Measurements from ENCODE around the gene PCDHGB4. TPM values are rescaled to one million over a fixed set of nuclear protein-coding genes. Genes with fewer than 3 reads are reported as not detected.
"Not testable (repeated sequence)": the region's sequence is repeated elsewhere in the genome, so short reads cannot be mapped to it uniquely, and the experiment has no call there.

The PCDHGB4 gene
- total RNA-seq, 2 donors from 2014 or later, result 10.7 to 13.9 TPM

GRCh38 chr5:141427783-141428426 is 40.4 kb downstream of the PCDHGB4 start:
- Mint-ChIP-seq H3K4me1 (no peaks in the 10 kb centered on the region), H3K9me3 (peaks cover 66% of the 10 kb centered on the region), H3K27me3 (ENCODE audit: insufficient read depth) (no peaks in the 10 kb centered on the region), H3K27ac (no peak overlapping the region), H3K4me3 (no peak overlapping the region), H3K36me3 (ENCODE audit: low read depth) (peaks cover 70% of the 10 kb centered on the region)
- Histone ChIP-seq H3K9ac (ENCODE audit: extremely low read depth, low read length, poor library complexity, severe bottlenecking) (no peak overlapping the region), H3K4me1 (ENCODE audit: control insufficient read depth, insufficient read depth, low read length) (no peaks in the 10 kb centered on the region), H3K27ac (ENCODE audit: low read depth, low read length) (no peak overlapping the region), H3K9me3 (ENCODE audit: control insufficient read depth, low read length) (peaks cover 75% of the 10 kb centered on the region), H3K36me3 (ENCODE audit: control insufficient read depth, insufficient read depth, low read length) (no peaks in the 10 kb centered on the region), H3K4me3 (ENCODE audit: low read length) (no peak overlapping the region), H3K27me3 (ENCODE audit: control insufficient read depth, insufficient read depth, low read length, poor library complexity, severe bottlenecking) (no peaks in the 10 kb centered on the region)
- WGBS, 2 experiments (ENCODE audit: insufficient coverage in 1 of 2, insufficient read length in 1 of 2), result 95 to 96% methylated on average over 44 to 53 of the region's 53 CpGs
- no peak for DNase-seq
- TF ChIP-seq, protein P1, sequence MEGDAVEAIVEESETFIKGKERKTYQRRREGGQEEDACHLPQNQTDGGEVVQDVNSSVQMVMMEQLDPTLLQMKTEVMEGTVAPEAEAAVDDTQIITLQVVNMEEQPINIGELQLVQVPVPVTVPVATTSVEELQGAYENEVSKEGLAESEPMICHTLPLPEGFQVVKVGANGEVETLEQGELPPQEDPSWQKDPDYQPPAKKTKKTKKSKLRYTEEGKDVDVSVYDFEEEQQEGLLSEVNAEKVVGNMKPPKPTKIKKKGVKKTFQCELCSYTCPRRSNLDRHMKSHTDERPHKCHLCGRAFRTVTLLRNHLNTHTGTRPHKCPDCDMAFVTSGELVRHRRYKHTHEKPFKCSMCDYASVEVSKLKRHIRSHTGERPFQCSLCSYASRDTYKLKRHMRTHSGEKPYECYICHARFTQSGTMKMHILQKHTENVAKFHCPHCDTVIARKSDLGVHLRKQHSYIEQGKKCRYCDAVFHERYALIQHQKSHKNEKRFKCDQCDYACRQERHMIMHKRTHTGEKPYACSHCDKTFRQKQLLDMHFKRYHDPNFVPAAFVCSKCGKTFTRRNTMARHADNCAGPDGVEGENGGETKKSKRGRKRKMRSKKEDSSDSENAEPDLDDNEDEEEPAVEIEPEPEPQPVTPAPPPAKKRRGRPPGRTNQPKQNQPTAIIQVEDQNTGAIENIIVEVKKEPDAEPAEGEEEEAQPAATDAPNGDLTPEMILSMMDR (conservative IDR thresholded peaks at IDR 0.05), result no peak

GRCh38 chr5:141430332-141431113 is 43.0 kb downstream of the PCDHGB4 start, which contains the start of gene PCDHGA12:
TSS of gene PCDHGA12 (plus strand) at chr5:141430507. CDS start at chr5:141430760, 253 bp downstream.
- DNase-seq, result no peak
- TF ChIP-seq, protein P1 (conservative IDR thresholded peaks at IDR 0.05), result no peak
- Mint-ChIP-seq H3K9me3 (peaks cover 72% of the 10 kb centered on the region), H3K4me3 (no peak within 1 kb of the TSS), H3K27me3 (ENCODE audit: insufficient read depth) (no peaks in the 10 kb centered on the region), H3K4me1 (no peaks in the 10 kb centered on the region), H3K27ac (no peak within 1 kb of the TSS), H3K36me3 (ENCODE audit: low read depth) (peaks cover 66% of the 10 kb centered on the region)
- 94 to 97% methylated on average over 25 to 33 of the region's 33 CpGs for WGBS, 2 experiments (ENCODE audit: insufficient coverage in 1 of 2, insufficient read length in 1 of 2)
- Histone ChIP-seq H3K4me1 (ENCODE audit: control insufficient read depth, insufficient read depth, low read length) (no peaks in the 10 kb centered on the region), H3K36me3 (ENCODE audit: control insufficient read depth, insufficient read depth, low read length) (no peaks in the 10 kb centered on the region), H3K4me3 (ENCODE audit: low read length) (no peak within 1 kb of the TSS), H3K27me3 (ENCODE audit: control insufficient read depth, insufficient read depth, low read length, poor library complexity, severe bottlenecking) (no peaks in the 10 kb centered on the region), H3K27ac (ENCODE audit: low read depth, low read length) (no peak within 1 kb of the TSS), H3K9me3 (ENCODE audit: control insufficient read depth, low read length) (peaks cover 77% of the 10 kb centered on the region), H3K9ac (ENCODE audit: extremely low read depth, low read length, poor library complexity, severe bottlenecking) (no peak within 1 kb of the TSS)

DNA sequence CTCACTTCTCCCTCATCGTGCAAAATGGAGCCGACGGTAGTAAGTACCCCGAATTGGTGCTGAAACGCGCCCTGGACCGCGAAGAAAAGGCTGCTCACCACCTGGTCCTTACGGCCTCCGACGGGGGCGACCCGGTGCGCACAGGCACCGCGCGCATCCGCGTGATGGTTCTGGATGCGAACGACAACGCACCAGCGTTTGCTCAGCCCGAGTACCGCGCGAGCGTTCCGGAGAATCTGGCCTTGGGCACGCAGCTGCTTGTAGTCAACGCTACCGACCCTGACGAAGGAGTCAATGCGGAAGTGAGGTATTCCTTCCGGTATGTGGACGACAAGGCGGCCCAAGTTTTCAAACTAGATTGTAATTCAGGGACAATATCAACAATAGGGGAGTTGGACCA is 43.8 kb downstream of the PCDHGB4 start:
- TF ChIP-seq, protein P1 (conservative IDR thresholded peaks at IDR 0.05), result no peak
- Histone ChIP-seq H3K4me3 (ENCODE audit: low read length) (no peak overlapping the region), H3K9me3 (ENCODE audit: control insufficient read depth, low read length) (peaks cover 71% of the 10 kb centered on the region), H3K27ac (ENCODE audit: low read depth, low read length) (no peak overlapping the region), H3K9ac (ENCODE audit: extremely low read depth, low read length, poor library complexity, severe bottlenecking) (no peak overlapping the region), H3K36me3 (ENCODE audit: control insufficient read depth, insufficient read depth, low read length) (no peaks in the 10 kb centered on the region), H3K27me3 (ENCODE audit: control insufficient read depth, insufficient read depth, low read length, poor library complexity, severe bottlenecking) (no peaks in the 10 kb centered on the region), H3K4me1 (ENCODE audit: control insufficient read depth, insufficient read depth, low read length) (no peaks in the 10 kb centered on the region)
- Mint-ChIP-seq H3K36me3 (ENCODE audit: low read depth) (peaks cover 59% of the 10 kb centered on the region), H3K9me3 (peaks cover 73% of the 10 kb centered on the region), H3K27ac (no peak overlapping the region), H3K4me1 (no peaks in the 10 kb centered on the region), H3K27me3 (ENCODE audit: insufficient read depth) (no peaks in the 10 kb centered on the region), H3K4me3 (no peak overlapping the region)
- no peak for DNase-seq
- WGBS, 2 experiments (ENCODE audit: insufficient coverage in 1 of 2, insufficient read length in 1 of 2), result 95 to 96% methylated on average over 37 of the region's 37 CpGs

GRCh38 chr5:141432308-141432707 is 44.8 kb downstream of the PCDHGB4 start:
- peaks cover 62% of the 10 kb centered on the region for H3K9me3 ChIP-seq (ENCODE audit: control insufficient read depth, low read length)
- WGBS, 2 experiments (ENCODE audit: insufficient coverage in 1 of 2, insufficient read length in 1 of 2), result 95 to 100% methylated on average over 12 to 31 of the region's 38 CpGs
- DNase-seq; H3K27ac Mint-ChIP-seq; H3K27me3 ChIP-seq (ENCODE audit: control insufficient read depth, insufficient read depth, low read length, poor library complexity, severe bottlenecking); H3K4me1 Mint-ChIP-seq; H3K36me3 ChIP-seq (ENCODE audit: control insufficient read depth, insufficient read depth, low read length); H3K4me3 Mint-ChIP-seq; H3K4me1 ChIP-seq (ENCODE audit: control insufficient read depth, insufficient read depth, low read length); H3K27ac ChIP-seq (ENCODE audit: low read depth, low read length); H3K9ac ChIP-seq (ENCODE audit: extremely low read depth, low read length, poor library complexity, severe bottlenecking); H3K4me3 ChIP-seq (ENCODE audit: low read length); H3K27me3 Mint-ChIP-seq (ENCODE audit: insufficient read depth): not testable (repeated sequence)
- peaks cover 63% of the 10 kb centered on the region for H3K9me3 Mint-ChIP-seq
- peaks cover 52% of the 10 kb centered on the region for H3K36me3 Mint-ChIP-seq (ENCODE audit: low read depth)

DNA sequence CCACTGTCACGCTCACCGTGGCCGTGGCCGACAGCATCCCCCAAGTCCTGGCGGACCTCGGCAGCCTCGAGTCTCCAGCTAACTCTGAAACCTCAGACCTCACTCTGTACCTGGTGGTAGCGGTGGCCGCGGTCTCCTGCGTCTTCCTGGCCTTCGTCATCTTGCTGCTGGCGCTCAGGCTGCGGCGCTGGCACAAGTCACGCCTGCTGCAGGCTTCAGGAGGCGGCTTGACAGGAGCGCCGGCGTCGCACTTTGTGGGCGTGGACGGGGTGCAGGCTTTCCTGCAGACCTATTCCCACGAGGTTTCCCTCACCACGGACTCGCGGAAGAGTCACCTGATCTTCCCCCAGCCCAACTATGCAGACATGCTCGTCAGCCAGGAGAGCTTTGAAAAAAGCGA is 45.2 kb downstream of the PCDHGB4 start:
- 91 to 96% methylated on average over 16 to 29 of the region's 29 CpGs for WGBS, 2 experiments (ENCODE audit: insufficient coverage in 1 of 2, insufficient read length in 1 of 2)
- not testable (repeated sequence) for H3K27ac Mint-ChIP-seq; H3K36me3 ChIP-seq (ENCODE audit: control insufficient read depth, insufficient read depth, low read length); H3K4me3 ChIP-seq (ENCODE audit: low read length); H3K27me3 Mint-ChIP-seq (ENCODE audit: insufficient read depth); H3K27me3 ChIP-seq (ENCODE audit: control insufficient read depth, insufficient read depth, low read length, poor library complexity, severe bottlenecking); DNase-seq; H3K27ac ChIP-seq (ENCODE audit: low read depth, low read length); H3K4me1 Mint-ChIP-seq; H3K9ac ChIP-seq (ENCODE audit: extremely low read depth, low read length, poor library complexity, severe bottlenecking); H3K4me3 Mint-ChIP-seq; H3K4me1 ChIP-seq (ENCODE audit: control insufficient read depth, insufficient read depth, low read length)
- Mint-ChIP-seq H3K9me3 (peaks cover 60% of the 10 kb centered on the region), H3K36me3 (ENCODE audit: low read depth) (peaks cover 48% of the 10 kb centered on the region)
- peaks cover 57% of the 10 kb centered on the region for H3K9me3 ChIP-seq (ENCODE audit: control insufficient read depth, low read length)

Data from endodermal cell (in vitro differentiated cells).